H1 (cell line): Measurements from ENCODE around the gene ADRA2C. TPM values are rescaled to one million over a fixed set of nuclear protein-coding genes. Genes with fewer than 3 reads are reported as not detected.

Experiments
- CTCF ChIA-PET: fragments of 300-600 bp; sonication (Branson Sonifier 250); formaldehyde crosslinking; loops from one replicate; lab custom pipeline; 2021; ENCODE audit not compliant: partially characterized antibody; lab: Charles Lee
- POLR2A ChIA-PET: fragments of 300-600 bp; sonication (Branson Sonifier 250); formaldehyde crosslinking; loops from one replicate; lab custom pipeline; 2021; ENCODE audit warnings: inconsistent platforms; ENCODE audit not compliant: partially characterized antibody; lab: Charles Lee
- DNase-seq, 2 experiments: peaks; one replicate each; pipeline versions ENCODE4 v3.0.0 to v3.0.0-alpha.2; 2010 to 2022; ENCODE audit warnings: low spot score in 2 of 2, low read depth in 1 of 2, mixed read lengths in 1 of 2
- FAIRE-seq: peaks from 2 replicates; lab custom pipeline; 2011; peaks lifted over from hg19 to GRCh38; lab: Jason Lieb, UNC
- H2AFZ ChIP-seq: 2 replicates; pipeline ENCODE4 v1.8.1; 2012; ENCODE audit warnings: low read length, inconsistent platforms
- H2AK5ac ChIP-seq: 2 replicates; pipeline ENCODE4 v1.6.1; 2013; ENCODE audit warnings: low read depth, low read length
- H2BK120ac ChIP-seq: replicated peaks from 2 replicates; pipeline ENCODE3; 2013; ENCODE audit warnings: low read depth, low read length, inconsistent platforms
- H2BK12ac ChIP-seq: 2 replicates; pipeline ENCODE4 v1.6.1; 2013; ENCODE audit warnings: low read depth, low read length
- H2BK15ac ChIP-seq: 2 replicates; pipeline ENCODE4 v1.6.1; 2013; ENCODE audit warnings: low read length
- H2BK20ac ChIP-seq: 2 replicates; pipeline ENCODE4 v1.6.1; 2013; ENCODE audit warnings: low read length
- H2BK5ac ChIP-seq: 2 replicates; pipeline ENCODE4 v1.6.1; 2013; ENCODE audit warnings: low read depth, low read length
- H3K14ac ChIP-seq: 2 replicates; pipeline ENCODE4 v1.6.1; 2013; ENCODE audit warnings: inconsistent platforms; ENCODE audit not compliant: insufficient read length
- H3K18ac ChIP-seq: 2 replicates; pipeline ENCODE4 v1.6.1; 2013; ENCODE audit warnings: low read length; ENCODE audit errors: extremely low read depth
- H3K23ac ChIP-seq: 2 replicates; pipeline ENCODE4 v1.6.1; 2013; ENCODE audit warnings: inconsistent platforms; ENCODE audit not compliant: insufficient read length
- H3K23me2 ChIP-seq: 2 replicates; pipeline ENCODE4 v1.6.1; 2013; ENCODE audit warnings: low read depth, low read length
- H3K27ac ChIP-seq: 2 replicates; pipeline ENCODE4 v1.6.1; 2011; ENCODE audit warnings: low read depth, low read length, inconsistent platforms
- H3K27me3 ChIP-seq, 4 experiments: replicated peaks in 1 of 4; 1 replicate in 1 of 4; 2 replicates in 3 of 4; pipeline versions ENCODE4 v1.6.1 to v1.8.1; 2011 to 2013; ENCODE audit warnings: low read length in 3 of 4, mild to moderate bottlenecking in 3 of 4, inconsistent platforms in 2 of 4, mixed read lengths in 2 of 4, moderate library complexity in 1 of 4; ENCODE audit not compliant: control insufficient read depth in 3 of 4, insufficient read depth in 3 of 4; ENCODE audit errors: extremely low read depth in 1 of 4
- H3K36me3 ChIP-seq, 4 experiments: 2 replicates each; pipeline versions ENCODE4 v1.6.1 to v1.8.1; 2011 to 2013; ENCODE audit warnings: mild to moderate bottlenecking in 4 of 4, low read length in 3 of 4, moderate library complexity in 2 of 4, control low read depth in 1 of 4, inconsistent platforms in 1 of 4; ENCODE audit not compliant: insufficient read depth in 4 of 4, control insufficient read depth in 2 of 4
- H3K4ac ChIP-seq: replicated peaks from 2 replicates; pipeline ENCODE3; 2013; ENCODE audit warnings: low read length, low read depth, mixed read lengths, inconsistent platforms; ENCODE audit not compliant: insufficient read length
- H3K4me1 ChIP-seq, 4 experiments: replicated peaks in 1 of 4; 1 replicate in 1 of 4; 2 replicates in 3 of 4; pipeline versions ENCODE4 v1.6.1 to v1.8.1; 2011 to 2013; ENCODE audit warnings: low read length in 3 of 4, inconsistent platforms in 2 of 4, mixed read lengths in 1 of 4; ENCODE audit not compliant: insufficient read depth in 4 of 4, control insufficient read depth in 3 of 4
- H3K4me2 ChIP-seq, 2 experiments: 2 replicates each; pipeline versions ENCODE4 v1.6.1 to v1.8.1; 2011 to 2013; ENCODE audit warnings: low read depth in 2 of 2, low read length in 2 of 2, control low read depth in 1 of 2, inconsistent platforms in 1 of 2, mild to moderate bottlenecking in 1 of 2; ENCODE audit not compliant: insufficient read depth in 1 of 2
- H3K4me3 ChIP-seq, 4 experiments: fragments of 200-600, 300-600 bp in 1 of 4; sonication (generic), shearing (Covaris generic), sonication (Bioruptor Twin) in 1 of 4; 2 replicates each; pipeline versions ENCODE4 v1.5.1 to v1.8.1; 2011 to 2016; ENCODE audit warnings: low read length in 4 of 4, low read depth in 3 of 4, control low read depth in 2 of 4, inconsistent platforms in 2 of 4, mild to moderate bottlenecking in 2 of 4, mixed read lengths in 1 of 4, moderate library complexity in 1 of 4; ENCODE audit not compliant: insufficient read depth in 2 of 4; ENCODE audit errors: extremely low read depth in 1 of 4
- H3K56ac ChIP-seq: replicated peaks from 2 replicates; pipeline ENCODE3; 2013; ENCODE audit warnings: low read depth, mild to moderate bottlenecking, mixed read lengths, low read length, inconsistent platforms; ENCODE audit not compliant: insufficient read length
- H3K79me1 ChIP-seq: 2 replicates; pipeline ENCODE4 v1.6.1; 2013; ENCODE audit warnings: low read depth, low read length, control low read depth
- H3K79me2 ChIP-seq, 2 experiments: 2 replicates each; pipeline versions ENCODE4 v1.6.1 to v1.8.1; 2012 to 2013; ENCODE audit warnings: low read length in 2 of 2, mild to moderate bottlenecking in 2 of 2, inconsistent platforms in 1 of 2; ENCODE audit not compliant: insufficient read depth in 2 of 2, control insufficient read depth in 1 of 2
- H3K9ac ChIP-seq, 4 experiments: replicated peaks in 1 of 4; 1 replicate in 1 of 4; 2 replicates in 3 of 4; pipeline versions ENCODE4 v1.6.1 to v1.8.1; 2011 to 2013; ENCODE audit warnings: low read depth in 3 of 4, low read length in 3 of 4, control low read depth in 2 of 4, mild to moderate bottlenecking in 2 of 4, moderate library complexity in 2 of 4, inconsistent platforms in 1 of 4; ENCODE audit errors: extremely low read depth in 1 of 4
- H3K9me3 ChIP-seq, 2 experiments: 2 replicates each; pipeline versions ENCODE4 v1.6.1 to v1.8.1; 2012 to 2013; ENCODE audit warnings: mild to moderate bottlenecking in 2 of 2, moderate library complexity in 2 of 2, control low read depth in 1 of 2, inconsistent platforms in 1 of 2, low read depth in 1 of 2, low read length in 1 of 2, mixed read lengths in 1 of 2; ENCODE audit not compliant: insufficient read depth in 2 of 2
- H4K20me1 ChIP-seq, 2 experiments: replicated peaks in 1 of 2; 2 replicates each; pipeline versions ENCODE3 to v1.8.1; 2011 to 2013; ENCODE audit warnings: inconsistent platforms in 2 of 2, low read length in 2 of 2, mild to moderate bottlenecking in 1 of 2; ENCODE audit not compliant: insufficient read depth in 2 of 2, control insufficient read depth in 1 of 2
- H4K5ac ChIP-seq: 2 replicates; pipeline ENCODE4 v1.6.1; 2013; ENCODE audit warnings: low read length, low read depth, mixed read lengths, inconsistent platforms; ENCODE audit not compliant: insufficient read length
- H4K8ac ChIP-seq: 2 replicates; pipeline ENCODE4 v1.8.0; 2013; ENCODE audit warnings: mild to moderate bottlenecking, moderate library complexity, low read length, inconsistent platforms; ENCODE audit not compliant: insufficient read depth; ENCODE audit errors: extremely low read depth
- H4K91ac ChIP-seq: replicated peaks from 2 replicates; pipeline ENCODE3; 2013; ENCODE audit warnings: low read length, mixed read lengths, inconsistent platforms; ENCODE audit not compliant: insufficient read length
- ATF3 ChIP-seq: IDR thresholded peaks from 2 replicates; pipeline ENCODE4 v1.6.1; 2011; ENCODE audit warnings: low read depth, mild to moderate bottlenecking, low read length; ENCODE audit not compliant: insufficient read depth
- CBX5 ChIP-seq: fragments of 300-800, 300-1000 bp; sonication (generic); IDR thresholded peaks from 2 replicates; pipeline ENCODE4 v1.7.1; 2016; ENCODE audit warnings: antibody characterized with exemption, low read length, low read depth
- CHD2 ChIP-seq: IDR thresholded peaks from 2 replicates; pipeline ENCODE4 v1.6.1; 2012; ENCODE audit warnings: low read length, improper control_type of control experiment
- RNF2 ChIP-seq: fragments of 200-900, 300-1000 bp; sonication (generic); IDR thresholded peaks from 2 replicates; pipeline ENCODE4 v1.7.1; 2016; ENCODE audit warnings: borderline replicate concordance, low read depth, mild to moderate bottlenecking, antibody characterized with exemption, low read length; ENCODE audit not compliant: poor library complexity, severe bottlenecking; ENCODE audit errors: missing control alignments
- SIX5 ChIP-seq: IDR thresholded peaks from 2 replicates; pipeline ENCODE4 v1.6.1; 2011; ENCODE audit warnings: mild to moderate bottlenecking, low read depth, low read length
- SP1 ChIP-seq: IDR thresholded peaks from 2 replicates; pipeline ENCODE4 v1.6.1; 2011; ENCODE audit warnings: low read depth, low read length
- USF2 ChIP-seq: IDR thresholded peaks from 2 replicates; pipeline ENCODE4 v1.6.1; 2011; ENCODE audit warnings: low read length, improper control_type of control experiment
- YY1 ChIP-seq: IDR thresholded peaks from 2 replicates; pipeline ENCODE4 v1.6.1; 2011; ENCODE audit warnings: low read depth, mild to moderate bottlenecking, low read length
- WGBS, 2 experiments: shearing (Covaris generic) in 1 of 2; methylation state at CpG; one replicate each; pipeline versions ENCODE4 v1.1.6 to v1.1.7; 2013 to 2015; ENCODE audit warnings: low lambda C conversion rate in 2 of 2, mixed read lengths in 2 of 2, inconsistent platforms in 1 of 2, low coverage in 1 of 2, missing lambda C conversion rate in 1 of 2; ENCODE audit not compliant: insufficient replicate concordance in 2 of 2, insufficient coverage in 1 of 2, insufficient read length in 1 of 2; ENCODE audit errors: extremely low coverage in 1 of 2, missing lambda C conversion rate in 1 of 2; 5-methylcytosine and 5-hydroxymethylcytosine counted together
- polyA plus RNA-seq, 7 experiments: library from polyadenylated mRNA; depleted of rRNA in 3 of 7; stranded (reverse) in 5 of 7; unstranded in 2 of 7; fragments of >200 nt in 5 of 7; fragments of 200-250 nt in 2 of 7; gene quantifications; 1 replicate in 5 of 7; 2 replicates in 1 of 7; 4 replicates in 1 of 7; pipeline versions ENCODE4 v1.2.1 to v1.2.3, GENCODE V29; 2011 to 2013; ENCODE audit warnings: missing spikeins in 2 of 7, mixed read lengths in 2 of 7
- total RNA-seq: library from RNA; stranded (reverse); fragmentation: NEBNext Ultra II Directional; extraction: Animal tissue kit (Norgen Biotek cat#: 25700); gene quantifications from 2 replicates; pipeline ENCODE4 v1.2.1, GENCODE V29; 2021

ADRA2C gene
- total and polyA plus RNA-seq, 2 of the 8 experiments (the other 6 are each of a cell fraction or from before 2014, with no cell fraction given): 14.6 to 14.8 TPM

GRCh38 chr4:3756343-3757059 lies 9.7 kb upstream of the ADRA2C start:
- Histone ChIP-seq H4K91ac (no peak overlapping the region), H3K14ac (no peak overlapping the region), H3K79me2 (no peaks in the 10 kb centered on the region), H3K9ac (no peak overlapping the region), H2BK12ac (no peak overlapping the region), H2BK20ac (no peak overlapping the region), H3K4me2 (no peak overlapping the region), H3K4ac (no peak overlapping the region), H3K4me3 (no peak overlapping the region), H3K36me3 (no peaks in the 10 kb centered on the region), H2AFZ (no peak overlapping the region), H3K9me3 (peaks cover 8 to 10% of the 10 kb centered on the region in 2 experiments), H3K18ac (no peak overlapping the region), H3K23ac (no peak overlapping the region), H4K5ac (no peak overlapping the region), H3K27me3 (no peaks in the 10 kb centered on the region; a peak in 1 of 7 replicates), H3K4me1 (peaks cover 4 to 20% (median 13%) of the 10 kb centered on the region in 4 experiments), H3K27ac (no peak overlapping the region), H4K20me1 (no peaks in the 10 kb centered on the region), H3K56ac (no peak overlapping the region), H2BK15ac (no peak overlapping the region), H3K79me1 (no peaks in the 10 kb centered on the region), H2BK120ac (no peak overlapping the region), H3K23me2 (peaks cover 3% of the 10 kb centered on the region; the same call in 1 of the 2 replicates), H2BK5ac (no peak overlapping the region; the same call in 1 of the 2 replicates), H2AK5ac (no peak overlapping the region), H4K8ac (no peak overlapping the region)
- 94% methylated on average over 12 of the region's 12 CpGs; no CpG with 5 or more reads in 1 of the 2 experiments for WGBS, 2 experiments
- POLR2A ChIA-PET: interaction anchor here (1.3 to 1.9 kb wide), 2 partner anchors 9 kb away, joined by 5 to 6 read pairs; no protein-coding TSS in a partner anchor
- DNase-seq (no peak), FAIRE-seq (peak; percentile 69)
- TF ChIP-seq ATF3 (peak; percentile 88), RNF2 (no peak), CHD2 (peak; percentile 57; the same call in 1 of the 2 replicates), SP1 (peak; percentile 64; the same call in 1 of the 2 replicates), USF2 (peak; percentile 93), CBX5 (no peak), SIX5 (peak; percentile 77), YY1 (peak; percentile 95)
- CTCF ChIA-PET: interaction anchor here (0.6 to 2.9 kb wide), 4 partner anchors 9 to 37 kb away, joined by 3 to 12 read pairs (median 3); no protein-coding TSS in a partner anchor
